Esophagus (tissue), 2 donors: ENCODE data around the gene EMID1. TPM values are rescaled to one million over a fixed set of nuclear protein-coding genes. Genes with fewer than 3 reads are reported as not detected.

Experiments used
- H3K27ac ChIP-seq, 2 donors: one replicate each; pipeline ENCODE4 v1.5.1; 2013; ENCODE audit warnings: low read depth in 2 of 2, mild to moderate bottlenecking in 2 of 2, inconsistent platforms in 1 of 2, low read length in 1 of 2, moderate library complexity in 1 of 2
- H3K27me3 ChIP-seq, 2 donors: one replicate each; pipeline ENCODE4 v1.6.1; 2013; ENCODE audit warnings: low read length in 2 of 2, control low read depth in 1 of 2, mild to moderate bottlenecking in 1 of 2; ENCODE audit not compliant: insufficient read depth in 2 of 2, control insufficient read depth in 1 of 2
- H3K36me3 ChIP-seq, 2 donors: one replicate each; pipeline ENCODE4 v1.6.1; 2013; ENCODE audit warnings: low read length in 1 of 2; ENCODE audit not compliant: control insufficient read depth in 2 of 2, insufficient read depth in 2 of 2
- H3K4me1 ChIP-seq, 2 donors: one replicate each; pipeline ENCODE4 v1.6.1; 2013; ENCODE audit warnings: low read length in 1 of 2; ENCODE audit not compliant: control insufficient read depth in 2 of 2, insufficient read depth in 2 of 2
- H3K4me3 ChIP-seq, 2 donors: one replicate each; pipeline ENCODE4 v1.5.1; 2013; ENCODE audit warnings: low read length in 2 of 2, mild to moderate bottlenecking in 2 of 2, low read depth in 1 of 2, moderate library complexity in 1 of 2
- H3K9me3 ChIP-seq, 2 donors: one replicate each; pipeline ENCODE4 v1.6.1; 2013; ENCODE audit warnings: mild to moderate bottlenecking in 2 of 2, low read depth in 1 of 2, low read length in 1 of 2, moderate library complexity in 1 of 2; ENCODE audit not compliant: control insufficient read depth in 2 of 2, insufficient read depth in 1 of 2
- WGBS, 2 donors: extraction: QIAGEN DNeasy Blood & Tissue Kit; methylation state at CpG; one replicate each; pipeline ENCODE4 v1.1.7; 2013; 5-methylcytosine and 5-hydroxymethylcytosine counted together
- polyA plus RNA-seq, 2 donors: library from polyadenylated mRNA; stranded (reverse); fragments of 200-250 nt; gene quantifications; one replicate each; pipeline ENCODE4 v1.2.3, GENCODE V29; 2013
- donor health status: healthy with polysubstance abuse.
- donor health status: Bipolar disorder and iron deficiency.

The EMID1 gene
- polyA plus RNA-seq, 2 donors, result 0.22 to 0.54 TPM

DNA sequence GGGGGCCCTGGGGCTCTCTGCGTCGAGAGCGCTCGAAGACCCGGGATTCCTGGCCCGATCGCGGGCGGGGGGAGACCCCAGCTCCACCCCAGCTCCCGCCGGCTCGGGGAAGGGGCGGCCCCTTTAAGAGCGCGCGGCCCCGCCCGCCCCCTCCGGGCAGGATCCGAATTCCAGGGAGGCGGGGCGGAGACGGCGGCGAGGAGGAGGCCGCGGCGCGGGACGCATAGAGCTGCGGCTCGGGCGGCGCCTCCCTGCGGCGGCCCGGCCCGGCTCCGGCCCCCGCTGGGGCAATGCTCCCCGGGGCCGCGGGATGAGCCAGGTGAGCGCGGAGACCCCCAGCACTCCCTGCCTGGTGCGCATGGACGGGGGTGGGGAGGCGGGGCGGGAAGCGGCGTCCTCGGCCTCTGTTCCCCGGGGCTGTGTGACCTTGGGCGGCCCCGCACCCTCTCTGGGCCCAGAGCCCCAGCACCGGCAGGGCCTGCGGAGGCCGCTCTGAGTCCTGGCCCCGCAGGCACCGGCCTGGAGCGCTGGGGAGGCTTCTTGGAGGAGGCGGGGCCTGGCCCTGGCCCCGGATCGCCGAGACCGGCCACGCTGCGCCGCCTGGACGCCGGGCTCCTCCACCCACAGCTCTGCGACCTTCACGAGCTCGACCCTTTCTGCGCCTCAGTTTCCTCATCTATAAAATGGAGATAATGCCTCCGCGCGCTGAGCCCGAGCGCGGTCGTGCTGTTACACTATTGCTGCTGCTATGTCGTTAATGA is 101.3 kb downstream of the EMID1 start:
- Histone ChIP-seq H3K4me1 (peaks cover 20 to 34% of the 10 kb centered on the region in 2 donors), H3K36me3 (no peaks in the 10 kb centered on the region), H3K4me3 (peak overlapping the region; percentile 74 to 78), H3K27ac (peak overlapping the region; percentile 75 to 86), H3K27me3 (no peaks in the 10 kb centered on the region), H3K9me3 (no peaks in the 10 kb centered on the region)
- WGBS, 2 donors, result 4 to 8% methylated on average over 80 to 83 of the region's 83 CpGs

DNA sequence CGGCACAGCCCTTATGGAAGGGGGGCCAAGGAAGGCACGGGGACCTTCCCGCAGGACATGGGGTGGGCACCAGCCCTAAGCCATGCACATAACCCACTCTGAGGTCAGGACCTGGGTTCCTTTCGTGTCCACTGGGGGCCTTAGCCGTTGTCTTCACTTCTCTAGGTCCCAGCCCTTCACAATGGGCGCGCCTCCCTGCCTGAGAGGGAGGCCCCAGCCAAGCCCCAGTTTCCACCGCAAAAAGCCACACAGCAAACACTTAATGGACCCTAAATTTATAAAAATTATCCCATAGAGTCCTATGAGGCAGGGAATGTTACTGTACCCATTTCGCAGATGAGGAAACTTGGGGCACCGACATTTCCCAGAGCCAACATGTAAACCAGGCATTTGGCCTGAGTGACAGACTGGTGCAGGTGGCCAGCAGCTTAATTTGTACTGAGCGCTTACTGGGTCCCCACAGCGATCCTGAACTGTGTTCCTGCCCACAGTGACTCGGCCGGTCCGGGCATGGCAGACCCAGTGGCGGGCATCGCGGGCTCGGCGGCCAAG is 102.0 kb downstream of the EMID1 start:
- peak overlapping the region; percentile 74 to 78 for H3K4me3 ChIP-seq
- peaks cover 20 to 31% of the 10 kb centered on the region in 2 donors for H3K4me1 ChIP-seq
- no peaks in the 10 kb centered on the region for H3K27me3 ChIP-seq
- no peaks in the 10 kb centered on the region for H3K9me3 ChIP-seq
- H3K27ac ChIP-seq, result peak overlapping the region; percentile 75 to 86
- WGBS, 2 donors, result 48 to 57% methylated on average over 20 of the region's 20 CpGs
- H3K36me3 ChIP-seq, result no peaks in the 10 kb centered on the region

DNA sequence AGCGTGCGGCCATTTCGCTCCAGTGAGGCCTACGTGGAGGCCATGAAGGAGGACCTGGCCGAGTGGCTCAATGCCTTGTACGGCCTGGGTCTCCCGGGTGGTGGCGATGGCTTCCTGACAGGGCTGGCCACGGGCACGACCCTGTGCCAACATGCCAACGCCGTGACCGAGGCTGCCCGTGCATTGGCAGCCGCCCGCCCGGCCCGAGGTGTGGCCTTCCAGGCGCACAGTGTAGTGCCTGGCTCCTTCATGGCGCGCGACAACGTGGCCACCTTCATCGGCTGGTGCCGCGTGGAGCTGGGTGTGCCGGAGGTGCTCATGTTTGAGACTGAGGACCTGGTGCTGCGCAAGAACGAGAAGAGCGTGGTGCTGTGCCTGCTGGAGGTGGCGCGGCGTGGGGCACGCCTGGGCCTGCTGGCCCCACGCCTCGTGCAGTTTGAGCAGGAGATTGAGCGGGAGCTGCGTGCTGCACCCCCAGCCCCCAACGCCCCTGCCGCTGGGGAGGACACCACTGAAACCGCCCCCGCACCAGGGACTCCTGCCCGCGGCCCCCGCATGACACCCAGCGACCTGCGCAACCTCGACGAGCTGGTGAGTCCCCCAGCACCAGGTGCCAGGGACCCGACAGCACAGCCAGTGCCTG is 102.6 kb downstream of the EMID1 start:
- Histone ChIP-seq H3K9me3 (no peaks in the 10 kb centered on the region), H3K4me1 (peaks cover 20 to 34% of the 10 kb centered on the region in 2 donors), H3K36me3 (no peaks in the 10 kb centered on the region), H3K27me3 (no peaks in the 10 kb centered on the region), H3K27ac (peak overlapping the region; percentile 75 to 86), H3K4me3 (peak overlapping the region; percentile 74 to 78)
- 44 to 55% methylated on average over 48 to 50 of the region's 50 CpGs for whole genome bisulfite sequencing, 2 donors

DNA sequence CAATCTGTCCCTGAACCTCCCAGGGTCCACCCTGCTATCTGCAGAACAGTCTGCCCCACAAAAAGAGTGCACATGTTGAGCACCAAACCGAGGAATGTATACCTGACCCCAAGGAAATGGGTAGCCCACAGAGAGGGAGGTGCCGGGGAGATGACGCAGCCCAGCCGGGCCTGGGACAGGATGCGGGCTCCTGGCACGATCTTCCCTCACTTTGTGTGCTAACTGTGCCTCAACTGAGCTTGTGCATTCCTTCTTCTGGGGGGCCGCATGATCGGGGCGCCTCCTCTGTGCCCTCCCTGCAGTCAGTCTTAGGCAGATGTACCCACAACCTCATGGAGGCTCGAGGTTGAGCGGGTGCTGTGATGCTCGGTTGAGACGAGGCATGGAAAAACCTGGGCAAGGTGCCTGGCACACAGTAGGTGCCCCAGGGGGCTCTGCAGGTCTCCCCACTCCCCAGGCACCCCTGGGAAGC is 103.1 kb downstream of the EMID1 start:
- Histone ChIP-seq H3K27ac (peak overlapping the region; percentile 75 to 86), H3K27me3 (peaks cover 0 to 4% of the 10 kb centered on the region in 2 donors), H3K9me3 (no peaks in the 10 kb centered on the region), H3K4me3 (peak overlapping the region in 1 of 2 donors; percentile 78), H3K4me1 (peaks cover 23 to 40% of the 10 kb centered on the region in 2 donors), H3K36me3 (no peaks in the 10 kb centered on the region)
- 25 to 36% methylated on average over 13 of the region's 13 CpGs for WGBS, 2 donors

Other genes with a start within 250 kb of the EMID1 start
- under 1 TPM; 0.13 to 0.26 TPM for gene C22orf31, start 144.1 kb upstream of the EMID1 start, polyA plus RNA-seq
- gene KREMEN1, start 132.9 kb upstream of the EMID1 start, polyA plus RNA-seq, result 10 to 100 TPM; 29.1 to 31.4 TPM
- gene RHBDD3, start 62.1 kb downstream of the EMID1 start, polyA plus RNA-seq, result 10 to 100 TPM; 15.1 to 20.9 TPM
- 100 to 1,000 TPM; 103 to 138 TPM for gene EWSR1, start 62.4 kb downstream of the EMID1 start, polyA plus RNA-seq
- gene GAS2L1, start 100.8 kb downstream of the EMID1 start, polyA plus RNA-seq, result 10 to 100 TPM; 24.3 to 25.2 TPM
- 1 to 10 TPM in 1 of 2 donors, under 1 TPM in 1; 0.48 to 1.0 TPM for gene RASL10A, start 109.8 kb downstream of the EMID1 start, polyA plus RNA-seq
- 10 to 100 TPM; 32.0 to 44.6 TPM for gene AP1B1, start 182.7 kb downstream of the EMID1 start, polyA plus RNA-seq
- under 1 TPM in 1 of 2 donors, not detected in 1; 0.04 TPM for gene RFPL1, start 232.7 kb downstream of the EMID1 start, polyA plus RNA-seq